ENCODE measurements around the gene LIF.

DNA sequence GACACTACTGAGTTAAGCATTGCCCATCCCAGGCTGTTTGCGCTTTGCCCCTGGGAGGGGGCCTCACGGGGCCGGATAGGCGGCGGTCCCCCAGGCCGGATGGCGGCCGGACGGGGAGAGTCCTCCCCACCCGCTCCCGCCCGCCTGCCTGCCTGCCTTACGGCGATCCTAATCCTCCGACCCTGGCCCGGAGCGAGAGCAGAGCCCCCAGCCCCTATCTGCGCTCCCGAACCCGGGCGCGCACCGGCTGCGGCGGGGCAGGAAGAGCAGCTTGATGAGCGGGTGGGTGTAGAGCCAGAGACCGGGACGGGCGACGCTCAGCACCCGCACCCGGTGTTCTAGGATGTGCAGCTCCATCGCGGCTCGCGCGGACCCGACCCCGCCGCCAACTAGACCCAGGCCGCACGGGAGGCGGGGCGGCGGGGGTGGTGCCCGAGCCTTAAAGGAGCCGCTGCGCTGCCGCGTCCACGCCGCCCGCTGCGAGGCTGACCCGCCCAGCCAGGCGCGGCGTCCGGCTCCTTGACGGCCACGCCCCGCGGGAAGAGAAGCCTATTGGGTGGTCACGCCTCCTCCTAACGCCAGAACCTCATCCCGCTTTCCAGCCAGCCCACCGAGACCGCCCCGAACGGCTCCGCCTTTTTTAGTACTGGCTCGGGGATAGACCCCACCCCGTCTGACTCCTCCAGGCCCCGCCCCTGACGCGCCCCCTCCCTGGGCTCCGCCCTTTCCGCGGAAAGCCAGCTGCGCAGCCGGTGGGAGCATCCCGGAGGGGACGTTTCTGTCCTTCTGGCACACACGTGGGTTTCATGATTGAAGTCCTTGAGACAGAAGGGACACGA is 42.8 kb upstream of the LIF start, which contains the start of gene CASTOR1:
- TF ChIP-seq CTCF (IDR thresholded peaks at IDR 0.05) (no peak), POLR2A (IDR thresholded peaks at IDR 0.05) (peak in 1 of 4 donors; percentile 17), POLR2AphosphoS5 (IDR thresholded peaks at IDR 0.05) (peak; percentile 44 to 92 (median 83))

Data from stomach (tissue), 4 donors.